HG02852 (cell line): Measurements from ENCODE around the gene USP14.

Experiments used
- ATAC-seq: cut with Tn5 transposase; IDR thresholded peaks from one replicate; pipeline ENCODE4 v1.9.1; 2021; ENCODE audit warnings: mild to moderate bottlenecking, moderate library complexity; ENCODE audit not compliant: unreplicated experiment

The USP14 gene

DNA sequence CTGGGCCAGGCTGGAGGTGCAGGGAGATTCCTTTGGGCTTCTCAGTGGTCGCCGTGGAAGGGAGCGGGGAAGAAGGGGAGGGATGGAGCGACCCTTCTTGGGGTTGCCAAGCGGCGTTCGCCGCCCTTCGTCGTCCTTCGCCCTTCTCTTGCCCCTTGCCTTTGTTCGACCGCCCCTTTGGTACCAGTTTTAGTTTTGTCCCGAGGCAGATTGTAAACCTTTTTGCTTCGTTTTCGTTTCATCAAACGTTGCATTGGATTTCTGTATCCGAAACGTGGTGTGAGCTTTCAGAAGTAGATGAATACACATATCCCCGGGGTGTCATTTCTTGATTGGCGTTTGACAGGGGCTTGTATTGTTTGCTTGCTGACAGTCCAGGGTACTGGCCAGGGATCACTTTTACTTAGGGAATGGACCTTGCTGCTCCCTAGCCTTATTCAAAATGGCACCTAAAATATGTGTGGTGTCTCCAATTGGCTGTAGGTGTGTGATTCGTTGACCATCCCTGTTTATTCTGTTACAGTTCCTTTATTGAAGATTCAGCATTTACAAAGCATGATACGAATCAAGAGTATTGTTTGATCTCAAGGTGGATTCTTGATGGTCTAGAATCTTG, 788 bp downstream of the USP14 start:
- no peak for ATAC-seq

DNA sequence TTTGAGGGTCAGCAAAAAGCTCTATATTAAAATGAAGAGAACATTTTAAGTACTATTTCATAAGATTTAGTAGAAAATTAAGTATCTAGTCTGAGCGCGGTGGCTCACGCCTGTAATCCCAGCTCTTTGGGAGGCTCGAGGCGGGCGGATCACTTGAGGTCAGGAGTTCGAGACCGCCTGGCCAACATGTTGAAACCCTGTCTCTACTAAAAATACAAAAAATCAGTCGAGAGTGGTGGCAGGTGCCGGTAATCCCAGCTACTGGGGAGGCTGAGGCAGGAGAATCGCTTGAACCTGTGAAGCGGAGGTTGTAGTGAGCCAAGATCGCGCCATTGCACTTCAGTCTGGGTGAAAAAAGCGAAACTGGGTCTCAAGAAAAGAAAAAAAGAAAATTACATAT, 1.6 kb downstream of the USP14 start:
- no peak for ATAC-seq

DNA sequence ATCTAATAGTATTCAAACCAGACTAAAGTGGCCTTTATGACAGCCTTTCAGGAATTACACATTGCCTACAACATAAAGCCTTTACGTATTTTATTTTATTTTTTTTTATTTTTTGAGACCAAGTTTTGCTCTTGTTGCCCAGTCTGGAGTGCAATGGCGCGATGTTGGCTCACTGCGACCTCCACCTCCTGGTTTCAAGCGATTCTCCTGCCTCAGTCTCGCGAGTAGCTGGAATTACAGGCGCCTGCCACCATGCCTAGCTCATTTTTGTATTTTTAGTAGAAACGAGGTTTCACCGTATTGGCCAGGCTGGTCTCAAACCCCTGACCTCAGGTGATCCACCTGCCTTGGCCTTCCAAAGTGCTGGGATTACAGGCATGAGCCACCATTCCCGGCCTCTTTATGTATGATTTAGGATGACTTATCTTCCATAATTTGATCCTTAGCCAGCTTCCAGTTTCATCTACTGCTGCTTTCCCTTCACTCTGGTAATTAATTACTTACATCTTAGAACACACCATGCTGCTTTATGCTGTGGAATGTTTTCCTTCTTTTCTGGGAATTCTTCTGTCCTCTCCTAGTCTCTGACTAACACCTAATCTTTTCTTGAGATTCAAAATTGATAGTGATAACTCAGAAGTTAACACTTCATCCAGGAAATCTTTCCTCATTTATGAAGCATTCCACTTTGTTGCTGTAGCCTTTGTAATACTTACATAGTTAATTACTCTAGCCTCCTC, 2.6 kb downstream of the USP14 start:
- ATAC-seq = no peak

DNA sequence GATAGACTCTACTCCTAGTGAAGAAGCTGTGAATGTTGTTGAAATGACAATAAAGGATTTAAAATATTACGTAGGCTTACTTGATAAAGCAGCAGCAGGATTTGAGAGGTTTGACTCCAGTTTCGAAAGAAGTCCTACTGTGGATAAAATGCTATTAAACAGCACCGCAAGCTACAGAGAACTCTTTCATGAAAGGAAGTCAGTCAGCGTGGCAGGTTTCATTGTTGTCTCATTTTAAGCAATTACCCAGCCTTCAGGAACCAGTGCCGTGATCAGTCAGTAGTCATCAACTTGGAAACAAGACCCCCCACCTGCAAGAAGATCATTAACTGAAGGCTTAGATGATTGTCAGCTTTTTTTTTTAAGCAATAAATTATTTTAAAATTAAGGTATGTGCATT, 14.0 kb downstream of the USP14 start:
- no peak for ATAC-seq

DNA sequence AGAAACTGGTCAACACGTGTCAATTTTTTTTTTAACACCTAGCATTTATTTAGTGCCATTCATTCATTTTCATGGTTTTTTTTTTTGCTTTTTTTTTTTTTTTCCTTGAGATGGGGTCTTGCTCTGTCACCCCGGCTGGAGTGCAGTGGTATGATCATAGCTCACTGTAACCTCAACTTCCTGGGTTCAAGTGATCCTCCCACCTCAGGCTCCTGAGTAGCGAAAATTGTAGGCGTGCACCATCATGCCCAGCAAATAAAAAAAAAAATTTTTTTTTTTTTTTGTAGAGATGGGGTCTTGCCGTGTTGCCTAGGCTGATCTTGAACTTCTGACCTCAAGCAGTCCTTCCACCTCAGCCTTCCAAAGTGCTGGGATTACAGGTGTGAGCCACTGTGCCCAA, 21.1 kb downstream of the USP14 start:
- no peak for ATAC-seq

DNA sequence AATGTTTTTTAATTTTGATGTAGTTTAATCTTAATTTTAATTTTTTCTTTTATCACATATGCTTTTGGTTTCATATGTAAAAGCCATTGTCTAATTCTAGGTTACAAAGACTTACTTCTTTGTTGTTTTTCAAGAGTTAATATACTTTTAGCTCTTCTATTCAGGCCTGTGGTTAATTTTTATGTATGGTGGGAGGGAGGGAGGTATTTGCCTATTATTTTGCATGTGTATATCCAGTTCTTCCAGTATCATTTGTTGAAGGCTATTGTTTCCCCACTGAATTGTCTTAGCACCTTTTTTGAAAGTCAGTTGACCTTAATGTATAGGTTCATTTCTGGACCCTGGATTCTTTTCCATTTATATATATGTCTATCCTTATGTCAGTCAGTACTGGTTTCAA, 23.4 kb downstream of the USP14 start:
- no peak for ATAC-seq

DNA sequence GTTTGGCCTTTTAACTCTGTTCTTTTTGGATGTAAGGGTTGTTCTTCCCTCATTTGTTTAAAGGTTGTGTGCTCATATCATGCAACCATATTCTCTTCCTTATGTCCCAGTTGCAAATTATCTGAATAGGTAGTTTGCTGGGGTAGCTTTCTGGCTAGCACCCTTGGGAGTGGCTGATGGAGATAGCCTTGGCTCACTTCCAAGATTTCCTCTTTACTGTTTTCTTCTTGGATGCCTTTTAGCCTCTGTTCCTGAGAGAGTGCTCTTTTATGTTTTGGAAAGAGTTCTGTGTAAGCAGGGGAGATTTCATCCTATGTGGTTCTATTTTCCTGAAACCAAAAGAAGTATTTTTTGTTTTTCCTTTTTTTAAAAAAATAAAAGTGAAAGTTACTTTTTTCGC, 25.4 kb downstream of the USP14 start:
- no peak for ATAC-seq

DNA sequence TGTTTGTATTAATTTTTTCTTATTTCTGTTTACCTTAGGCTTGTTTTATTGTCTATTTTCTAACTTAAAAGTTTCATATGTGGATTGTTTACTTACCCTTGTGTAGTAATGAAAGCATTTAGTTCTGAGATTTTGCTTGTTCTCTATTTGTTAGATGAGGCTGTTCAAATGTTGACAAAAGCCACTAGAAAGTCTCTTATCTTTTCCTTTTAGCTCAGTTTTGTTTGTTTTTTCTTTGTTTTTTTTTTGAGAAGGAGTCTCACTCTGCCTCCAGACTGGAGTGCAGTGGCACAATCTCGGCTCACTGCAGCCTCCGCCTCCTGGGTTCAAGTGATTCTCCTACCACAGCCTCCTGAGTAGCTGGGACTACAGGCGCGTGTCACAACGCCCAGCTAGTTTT, 30.9 kb downstream of the USP14 start:
- no peak for ATAC-seq

DNA sequence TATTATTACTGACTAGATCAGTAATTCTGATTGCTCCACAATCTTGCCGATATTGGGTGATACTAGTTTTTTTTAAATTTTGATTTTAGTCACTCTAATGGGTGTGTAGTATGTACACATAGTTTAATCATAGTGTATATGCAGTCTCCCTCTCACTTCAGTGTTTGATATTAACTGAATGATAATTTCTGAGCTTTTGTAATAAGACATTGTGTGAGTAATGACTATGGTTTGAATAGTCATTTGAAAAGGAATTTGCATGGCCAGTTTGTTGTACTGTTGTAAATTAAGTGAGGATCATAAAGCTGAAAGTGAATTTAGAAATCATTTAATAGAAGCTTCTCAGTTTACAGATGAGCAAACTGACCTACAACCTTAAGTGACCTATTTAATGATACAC, 33.4 kb downstream of the USP14 start:
- ATAC-seq = no peak

DNA sequence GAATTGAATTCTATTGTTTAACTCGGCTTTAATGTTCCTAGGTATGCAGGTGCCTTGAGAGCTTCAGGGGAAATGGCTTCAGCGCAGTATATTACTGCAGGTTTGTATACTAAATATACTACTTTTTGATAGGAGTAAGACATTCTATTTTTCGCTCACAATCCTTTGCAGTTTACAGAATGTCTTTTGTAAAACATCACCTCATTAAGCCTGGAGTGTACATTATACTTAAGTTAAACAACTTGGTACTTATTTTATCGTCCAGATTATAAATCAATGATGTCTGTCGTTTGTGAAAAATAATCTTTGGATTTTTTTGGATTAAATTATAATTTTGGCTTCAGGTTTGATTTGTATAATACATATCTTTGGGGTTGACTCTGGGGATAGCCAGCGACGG, 34.4 kb downstream of the USP14 start:
- ATAC-seq = no peak

DNA sequence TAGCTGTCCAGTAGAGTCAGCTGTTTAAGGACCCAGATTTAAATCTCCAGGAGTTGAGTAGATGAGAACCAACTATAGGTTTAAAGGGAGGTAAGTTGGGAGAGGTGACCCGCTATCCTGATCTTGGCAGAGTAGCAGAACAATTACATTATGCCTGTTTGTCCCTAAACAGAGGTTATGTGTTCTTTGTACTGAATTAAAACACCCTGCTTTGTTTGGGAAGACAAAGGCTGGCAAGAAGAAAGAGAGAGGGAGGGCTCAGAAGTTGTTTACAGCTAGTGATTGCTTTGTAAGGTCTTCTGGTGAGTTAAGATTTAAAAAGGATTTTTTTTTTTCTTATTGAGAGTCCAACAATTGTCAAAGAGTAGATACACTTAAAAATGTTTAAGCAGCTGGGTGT, 37.3 kb downstream of the USP14 start:
- ATAC-seq = no peak

DNA sequence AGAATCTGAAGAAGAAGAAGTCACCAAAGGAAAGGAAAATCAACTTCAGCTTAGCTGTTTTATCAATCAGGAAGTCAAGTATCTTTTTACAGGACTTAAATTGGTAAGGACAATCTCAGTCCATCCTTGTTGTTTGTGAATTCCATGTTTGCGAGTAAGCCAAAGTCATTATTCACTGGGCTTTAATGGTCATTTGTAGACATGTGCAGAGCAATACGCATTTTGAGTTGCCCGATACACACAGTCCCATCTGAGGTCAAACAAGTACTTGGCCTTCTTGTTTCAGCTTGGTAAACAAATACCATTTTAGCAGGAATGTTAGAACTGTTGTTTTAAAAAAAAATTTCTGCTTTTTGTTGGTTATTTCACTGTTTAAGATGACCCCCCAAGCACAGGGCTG, 40.9 kb downstream of the USP14 start:
- ATAC-seq = no peak

DNA sequence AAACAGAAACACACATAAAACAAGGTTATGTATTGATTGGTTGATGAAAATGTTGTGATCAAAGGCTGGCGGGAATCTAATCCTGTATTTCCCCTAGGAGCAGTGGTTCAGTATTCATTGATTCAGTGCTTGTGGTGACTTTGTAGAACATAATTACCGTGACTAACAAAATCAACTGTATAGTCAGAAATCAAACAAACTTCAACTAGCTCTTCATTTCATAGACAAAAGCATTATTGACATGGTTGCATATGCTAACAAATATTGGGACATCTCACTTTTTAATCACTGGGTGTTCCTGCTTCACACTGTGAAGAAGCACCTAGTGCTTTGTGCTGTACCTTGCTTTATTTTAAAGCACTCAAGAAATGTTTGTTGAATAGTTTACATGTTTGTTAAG, 41.4 kb downstream of the USP14 start:
- ATAC-seq = no peak

DNA sequence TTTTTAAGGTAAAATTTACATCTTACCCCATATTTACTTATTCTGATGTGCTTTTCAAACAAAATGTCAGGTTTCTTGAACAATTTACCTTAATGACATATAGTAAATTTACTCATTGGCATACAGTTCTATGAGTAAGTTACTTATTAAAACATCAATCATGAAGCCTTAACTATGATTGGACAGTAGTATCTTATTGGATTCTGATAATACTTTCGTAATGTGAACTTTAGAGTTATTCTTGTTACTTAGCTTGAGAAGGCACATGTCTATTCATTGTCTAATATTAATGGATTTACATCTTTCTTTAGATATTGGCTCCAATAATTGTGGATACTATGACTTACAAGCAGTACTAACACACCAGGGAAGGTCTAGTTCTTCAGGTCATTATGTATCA, 51.7 kb downstream of the USP14 start:
- no peak for ATAC-seq

DNA sequence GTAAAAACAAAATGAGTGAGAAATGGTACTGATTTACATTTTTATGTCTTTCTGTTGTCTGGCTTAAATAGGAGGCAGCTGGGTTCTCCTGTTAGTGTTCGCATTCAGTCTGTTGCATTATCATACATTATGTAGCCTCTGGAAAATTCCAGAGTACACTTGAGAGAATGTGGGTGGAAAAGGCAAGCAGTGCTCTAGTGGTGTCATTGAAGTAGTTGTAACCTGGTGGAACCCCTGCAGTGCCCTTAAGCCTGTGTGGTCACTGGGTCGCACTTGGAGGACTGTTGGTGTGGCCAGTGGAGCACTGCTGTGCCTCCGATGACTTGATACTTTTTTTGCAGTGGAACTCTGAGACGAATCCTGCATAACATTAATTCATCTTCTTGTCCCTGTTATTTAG, 52.4 kb downstream of the USP14 start:
- no peak for ATAC-seq

DNA sequence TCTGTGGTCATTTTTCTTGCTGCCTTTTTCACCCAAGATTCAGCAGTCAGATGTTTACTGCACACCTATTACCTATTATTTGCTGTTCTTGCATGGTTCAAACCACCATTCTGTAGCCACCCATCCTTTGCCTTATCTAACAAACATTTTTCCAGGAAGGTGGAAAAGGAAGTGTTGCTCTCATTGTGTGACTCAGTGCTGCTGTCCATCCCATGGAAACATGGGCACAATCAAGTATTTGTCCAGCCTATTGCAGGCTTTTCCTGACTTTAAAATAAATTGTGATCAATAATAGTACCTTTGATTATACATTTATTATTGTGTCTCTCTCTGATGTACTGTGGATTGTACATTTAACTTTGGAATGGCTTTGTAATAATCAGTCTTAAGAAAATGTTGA, 53.2 kb downstream of the USP14 start:
- no peak for ATAC-seq

DNA sequence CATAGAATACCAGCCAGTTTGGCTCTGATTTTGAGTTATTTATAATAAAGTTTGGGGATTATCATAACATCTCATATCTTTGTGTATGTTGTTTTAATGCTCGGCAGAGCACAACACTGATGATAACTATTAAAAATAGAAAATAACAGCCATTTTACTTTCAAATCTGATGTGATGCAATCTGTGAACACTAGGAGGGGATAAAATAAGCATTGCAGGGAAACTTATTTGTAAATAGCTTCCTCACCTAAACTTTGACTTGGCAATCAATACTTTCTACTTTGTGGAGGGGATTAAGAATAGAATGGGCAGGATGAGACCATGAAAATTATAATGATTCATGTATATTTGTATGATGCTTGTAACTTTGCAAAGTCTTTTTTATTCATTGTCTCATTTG, 54.4 kb downstream of the USP14 start:
- no peak for ATAC-seq

DNA sequence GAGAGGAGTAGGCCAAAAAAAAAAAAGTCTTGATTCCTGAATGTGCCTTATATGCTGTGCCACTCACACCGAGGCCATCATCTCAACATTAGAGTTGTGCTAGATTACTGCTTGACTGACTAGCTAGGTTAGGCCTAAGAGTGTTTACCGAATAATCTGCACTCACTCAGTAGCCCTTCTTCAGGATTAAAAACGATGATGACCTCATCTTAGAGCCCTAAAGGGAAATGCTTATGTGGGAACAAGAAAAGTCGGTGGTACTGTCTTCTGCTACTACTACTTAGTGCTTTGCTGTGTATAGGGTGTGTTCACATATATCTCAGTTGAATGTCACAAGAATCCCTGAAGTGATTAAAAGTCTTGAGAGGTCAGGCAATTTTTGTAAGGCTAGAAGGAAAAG, 55.1 kb downstream of the USP14 start:
- ATAC-seq = no peak

DNA sequence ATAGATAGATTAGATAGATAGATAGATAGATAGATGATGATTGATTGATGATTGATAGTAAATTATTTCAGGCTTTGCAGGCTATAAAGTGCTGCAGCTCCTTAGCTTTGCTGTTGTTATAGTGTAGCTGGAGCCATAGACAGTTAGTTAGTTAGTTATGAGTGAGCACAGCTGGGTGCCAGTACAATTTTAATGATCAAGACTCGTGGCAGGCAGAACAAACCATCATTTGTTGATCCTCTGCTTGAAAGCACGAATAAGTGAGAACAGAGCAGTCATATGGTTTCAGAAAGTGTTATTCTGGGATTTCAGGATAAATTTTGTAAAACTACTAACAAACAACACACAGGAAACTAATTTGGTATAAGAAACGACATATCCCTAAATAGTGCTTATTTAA, 55.6 kb downstream of the USP14 start:
- ATAC-seq = no peak

DNA sequence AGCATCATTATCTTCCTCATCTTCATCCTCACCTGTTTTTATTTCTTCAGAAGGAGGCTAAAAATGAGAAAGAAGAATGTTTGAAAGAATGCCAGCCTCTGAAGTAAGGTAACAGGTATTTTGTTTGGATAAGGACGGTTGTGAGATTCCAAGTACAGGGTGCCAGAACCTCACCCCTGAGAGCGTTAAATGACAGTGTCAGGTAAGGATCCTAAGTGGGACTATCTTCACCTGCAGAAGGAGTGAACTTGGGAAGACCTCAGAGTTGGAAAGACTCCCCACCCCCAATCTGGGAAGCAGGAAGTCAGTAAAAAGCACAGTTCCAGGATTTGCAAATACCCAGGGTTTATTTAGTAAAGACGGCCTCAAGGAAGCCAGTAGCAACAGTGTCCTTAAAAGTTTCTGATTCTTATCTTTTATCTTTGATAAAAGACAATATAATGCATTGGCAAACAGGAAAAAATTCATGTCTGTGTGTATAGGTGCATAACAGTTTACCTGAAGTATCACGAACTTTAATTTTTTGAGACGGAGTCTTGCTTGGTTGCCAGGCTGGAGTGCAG, 57.2 kb downstream of the USP14 start:
- ATAC-seq = no peak

DNA sequence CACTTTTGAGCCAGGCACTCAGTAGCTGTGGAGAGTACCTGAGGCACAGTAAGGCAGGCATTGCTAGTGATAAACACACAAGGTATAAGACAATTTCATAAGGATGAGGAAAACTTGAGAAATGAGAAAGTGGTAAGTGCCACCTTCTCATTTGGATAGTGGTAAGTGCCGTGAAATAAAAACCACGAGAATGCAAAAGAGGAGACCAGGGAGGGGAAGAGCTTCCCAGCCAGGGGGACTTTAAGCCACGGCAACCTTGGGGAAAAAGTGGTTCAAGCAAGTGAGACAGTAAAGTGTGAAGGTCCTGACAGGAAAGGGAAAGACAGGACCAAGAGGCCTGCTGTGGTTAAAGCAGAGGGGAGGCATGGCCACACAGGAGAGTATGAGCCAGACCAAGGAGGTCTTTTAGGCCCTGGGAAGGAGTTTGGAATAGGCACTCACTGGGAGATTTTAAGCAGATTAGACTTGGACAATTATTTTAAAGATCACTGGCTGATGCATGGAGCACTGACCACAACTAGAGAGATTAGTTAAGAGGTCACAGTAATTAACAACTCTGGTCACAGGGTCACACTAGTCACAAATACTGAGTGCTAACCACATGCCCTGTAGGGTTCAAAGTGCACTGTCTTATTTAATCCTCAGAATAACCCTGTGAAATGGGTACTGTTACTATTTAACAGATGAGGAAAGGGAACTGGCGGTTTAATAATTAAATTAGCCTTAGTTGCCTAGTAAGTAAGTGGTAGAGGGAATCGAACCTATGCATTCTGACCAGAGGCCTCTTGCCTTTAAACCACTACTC, 59.4 kb downstream of the USP14 start:
- no peak for ATAC-seq

DNA sequence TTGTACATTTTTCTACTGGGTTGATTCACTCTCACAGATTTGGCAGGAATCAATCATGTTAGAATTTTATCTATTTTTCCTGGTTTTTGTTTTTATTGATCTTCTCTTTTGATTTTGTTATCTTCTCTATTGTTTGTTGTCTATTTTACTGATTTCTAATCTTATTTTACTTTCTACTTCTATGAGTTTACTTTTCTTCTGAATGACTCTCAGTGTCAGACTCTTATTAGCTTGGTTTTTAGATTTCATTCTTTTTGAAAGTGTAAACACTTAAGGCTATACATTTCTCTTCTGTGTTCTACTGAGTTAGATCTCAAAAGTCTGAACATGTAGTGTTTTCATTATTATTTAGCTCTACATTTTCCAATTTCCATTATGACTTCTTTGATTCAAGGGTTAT, 62.4 kb downstream of the USP14 start:
- no peak for ATAC-seq
